Coronary artery (tissue), 2 donors: ENCODE data around the gene LIPI.

Source experiments
- DNase-seq: peaks from one replicate; pipeline ENCODE4 v3.0.0-alpha.2; 2017; ENCODE audit warnings: low spot score
- H3K27ac ChIP-seq, 2 donors: fragments of 200-600 bp; sonication (generic); one replicate each; pipeline ENCODE4 v1.5.1; 2016 to 2019
- H3K4me3 ChIP-seq: fragments of 200-600 bp; sonication (generic); 2 replicates; pipeline ENCODE4 v1.5.1; 2016; ENCODE audit warnings: mild to moderate bottlenecking, moderate library complexity
- TF ChIP-seq, protein P1 (sequence below): fragments of 200-600 bp; sonication (generic); IDR thresholded peaks from one replicate; pipeline ENCODE4 v1.5.1; 2019; ENCODE audit warnings: antibody characterized with exemption

The LIPI gene

DNA sequence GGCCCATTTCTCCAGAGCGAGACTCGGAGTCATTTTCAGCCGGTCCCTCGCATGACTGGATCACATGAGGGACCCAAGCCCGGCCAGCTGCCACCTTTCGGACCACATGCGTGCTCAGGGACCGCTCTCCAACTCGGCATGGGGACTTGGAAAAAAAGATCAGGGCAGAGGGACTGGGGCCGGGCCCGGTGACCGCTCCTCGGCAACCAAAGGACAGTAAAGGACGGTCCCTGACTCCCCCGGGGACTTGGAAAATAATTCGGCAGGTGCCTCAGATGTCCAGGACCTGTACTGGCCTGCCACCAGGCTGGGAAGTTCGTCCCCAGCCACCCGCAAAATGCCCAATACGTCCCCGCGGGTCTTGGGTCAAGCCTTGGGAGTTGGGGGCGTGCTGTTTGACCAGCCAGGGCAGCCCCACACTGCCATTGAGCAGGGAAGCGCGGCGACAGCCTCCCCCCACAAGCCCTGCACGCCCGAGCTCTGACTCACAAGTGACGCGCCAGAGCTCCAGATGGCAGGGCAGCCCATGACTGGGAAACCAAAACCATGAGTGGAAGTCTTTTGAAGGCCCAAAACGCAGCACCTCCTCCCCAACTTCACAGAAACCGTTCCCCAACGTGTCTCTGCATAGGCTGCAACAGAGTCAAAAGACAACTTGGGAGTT is 134.5 kb downstream of the LIPI start:
- Histone ChIP-seq H3K27ac (no peak overlapping the region), H3K4me3 (no peak overlapping the region)
- no peak for DNase-seq
- TF ChIP-seq, protein P1, sequence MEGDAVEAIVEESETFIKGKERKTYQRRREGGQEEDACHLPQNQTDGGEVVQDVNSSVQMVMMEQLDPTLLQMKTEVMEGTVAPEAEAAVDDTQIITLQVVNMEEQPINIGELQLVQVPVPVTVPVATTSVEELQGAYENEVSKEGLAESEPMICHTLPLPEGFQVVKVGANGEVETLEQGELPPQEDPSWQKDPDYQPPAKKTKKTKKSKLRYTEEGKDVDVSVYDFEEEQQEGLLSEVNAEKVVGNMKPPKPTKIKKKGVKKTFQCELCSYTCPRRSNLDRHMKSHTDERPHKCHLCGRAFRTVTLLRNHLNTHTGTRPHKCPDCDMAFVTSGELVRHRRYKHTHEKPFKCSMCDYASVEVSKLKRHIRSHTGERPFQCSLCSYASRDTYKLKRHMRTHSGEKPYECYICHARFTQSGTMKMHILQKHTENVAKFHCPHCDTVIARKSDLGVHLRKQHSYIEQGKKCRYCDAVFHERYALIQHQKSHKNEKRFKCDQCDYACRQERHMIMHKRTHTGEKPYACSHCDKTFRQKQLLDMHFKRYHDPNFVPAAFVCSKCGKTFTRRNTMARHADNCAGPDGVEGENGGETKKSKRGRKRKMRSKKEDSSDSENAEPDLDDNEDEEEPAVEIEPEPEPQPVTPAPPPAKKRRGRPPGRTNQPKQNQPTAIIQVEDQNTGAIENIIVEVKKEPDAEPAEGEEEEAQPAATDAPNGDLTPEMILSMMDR, result no peak

DNA sequence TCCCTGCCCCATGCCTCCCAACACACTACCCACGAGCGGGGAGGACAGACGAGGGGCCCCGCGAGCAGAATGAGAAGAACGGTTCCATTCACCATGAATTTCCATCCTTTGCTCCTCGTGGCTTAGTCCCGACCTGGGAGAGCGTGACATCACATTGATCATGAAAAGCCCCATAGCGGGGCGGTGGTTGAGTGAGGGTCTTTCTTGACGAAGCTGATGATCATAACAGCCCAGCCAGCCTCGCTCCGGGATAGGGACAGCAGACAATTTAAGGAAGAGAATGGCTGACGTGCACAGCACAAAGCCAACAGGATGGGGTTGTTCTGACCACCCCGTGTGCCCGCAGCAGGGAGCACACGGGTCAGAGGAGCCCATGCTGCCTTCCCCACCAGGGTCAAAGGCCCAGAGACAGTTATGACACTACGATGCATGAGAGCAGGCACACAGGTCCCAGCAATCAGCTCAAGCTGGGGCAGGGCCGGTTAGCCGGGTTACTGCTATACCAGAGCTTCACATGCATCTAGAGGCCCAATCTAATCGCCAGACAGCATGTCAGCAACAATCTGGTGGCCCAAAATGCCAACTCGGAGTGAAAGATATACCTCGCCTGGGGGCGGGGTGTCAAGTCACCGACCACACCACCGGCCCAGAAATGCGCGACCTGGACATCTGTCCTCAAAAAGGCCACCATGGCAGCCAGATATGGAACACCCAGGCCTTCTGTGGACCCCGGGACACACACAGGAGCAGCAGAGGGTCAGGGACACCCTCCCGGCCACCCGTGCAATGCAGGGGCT is 135.2 kb downstream of the LIPI start:
- DNase-seq, result no peak
- TF ChIP-seq, protein P1, result no peak
- H3K4me3 ChIP-seq, result no peak overlapping the region
- no peak overlapping the region for H3K27ac ChIP-seq

- H3K4me3 ChIP-seq, result no peak overlapping the region
- no peak overlapping the region for H3K27ac ChIP-seq
- no peak for DNase-seq
- TF ChIP-seq, protein P1, result no peak
Observed at GRCh38 chr21:14074177-14074576, 136.6 kb downstream of the LIPI start.

- H3K4me3 ChIP-seq, result no peak overlapping the region
- no peak overlapping the region for H3K27ac ChIP-seq
- TF ChIP-seq, protein P1, result no peak
- no peak for DNase-seq
Observed at GRCh38 chr21:14073615-14074014, 137.1 kb downstream of the LIPI start.

GRCh38 chr21:14072761-14073535 is 137.8 kb downstream of the LIPI start:
- no peak overlapping the region for H3K27ac ChIP-seq
- DNase-seq, result no peak

GRCh38 chr21:14071902-14072734 is 138.6 kb downstream of the LIPI start:
- TF ChIP-seq, protein P1, result no peak
- Histone ChIP-seq H3K27ac (no peak overlapping the region), H3K4me3 (no peak overlapping the region)
- no peak for DNase-seq

More at GRCh38 chr21:14072761-14073535, 137.8 kb downstream of the LIPI start:
- H3K4me3 ChIP-seq, result no peak overlapping the region
- TF ChIP-seq, protein P1, result no peak
